ENCODE measurements around the gene CTPS2.

CTPS2 gene

GRCh38 chrX:16711893-16712547 lies 449 bp downstream of the CTPS2 start:
- no peak for DNase-seq

- no peak for DNase-seq
Measured at GRCh38 chrX:16711219-16711811, 1.2 kb downstream of the CTPS2 start.

- DNase-seq = no peak
Measured at GRCh38 chrX:16708016-16708415, 4.5 kb downstream of the CTPS2 start.

- DNase-seq = no peak
Measured at GRCh38 chrX:16705370-16705769, 7.1 kb downstream of the CTPS2 start.

GRCh38 chrX:16702700-16703599 lies 9.5 kb downstream of the CTPS2 start:
- no peak for DNase-seq

GRCh38 chrX:16700734-16701133 lies 11.7 kb downstream of the CTPS2 start:
- DNase-seq = no peak

GRCh38 chrX:16699389-16699788 lies 13.1 kb downstream of the CTPS2 start:
- DNase-seq = no peak

GRCh38 chrX:16696956-16697355 lies 15.5 kb downstream of the CTPS2 start:
- no peak for DNase-seq

GRCh38 chrX:16695079-16695676 lies 17.3 kb downstream of the CTPS2 start:
- DNase-seq = peak; percentile 1 to 60 (median 24)

GRCh38 chrX:16687514-16687913 lies 25.0 kb downstream of the CTPS2 start:
- no peak for DNase-seq

GRCh38 chrX:16683007-16683664 lies 29.3 kb downstream of the CTPS2 start:
- no peak for DNase-seq

GRCh38 chrX:16678689-16679088 lies 33.8 kb downstream of the CTPS2 start:
- no peak for DNase-seq

GRCh38 chrX:16671005-16671404 lies 41.5 kb downstream of the CTPS2 start:
- no peak for DNase-seq

- DNase-seq = no peak
Measured at GRCh38 chrX:16666541-16666940, 45.9 kb downstream of the CTPS2 start.

GRCh38 chrX:16665089-16665488 lies 47.4 kb downstream of the CTPS2 start:
- no peak for DNase-seq

- DNase-seq = no peak
Measured at GRCh38 chrX:16664626-16665025, 47.8 kb downstream of the CTPS2 start.

- no peak for DNase-seq
Measured at GRCh38 chrX:16664074-16664473, 48.4 kb downstream of the CTPS2 start.

- no peak for DNase-seq
Measured at GRCh38 chrX:16662402-16662801, 50.1 kb downstream of the CTPS2 start.

- DNase-seq = no peak
Measured at GRCh38 chrX:16661495-16661894, 51.0 kb downstream of the CTPS2 start.

- no peak for DNase-seq
Measured at GRCh38 chrX:16659321-16659720, 53.1 kb downstream of the CTPS2 start.

GRCh38 chrX:16658284-16658683 lies 54.2 kb downstream of the CTPS2 start:
- DNase-seq = no peak

- DNase-seq = no peak
Measured at GRCh38 chrX:16654093-16654492, 58.4 kb downstream of the CTPS2 start.

GRCh38 chrX:16653424-16653823 lies 59.0 kb downstream of the CTPS2 start:
- DNase-seq = no peak
